OCI-LY7 (cell line): Measurements from ENCODE around the gene ETFB.

Experiments used
- EZH2phosphoT487 ChIP-seq: fragments of 200-600 bp; sonication (generic); IDR thresholded peaks from 2 replicates; pipeline ENCODE4 v1.6.1; 2018; ENCODE audit warnings: low read depth, borderline replicate concordance, mild to moderate bottlenecking, mixed run types, antibody characterized with exemption, low read length, moderate library complexity, mixed read lengths
- TF ChIP-seq, protein P1 (sequence below): fragments of 200-600 bp; sonication (generic); conservative IDR thresholded peaks from 2 replicates; pipeline ENCODE4 v1.5.1; 2014; ENCODE audit warnings: mild to moderate bottlenecking, antibody characterized with exemption, low read length, moderate library complexity, mixed read lengths

DNA sequence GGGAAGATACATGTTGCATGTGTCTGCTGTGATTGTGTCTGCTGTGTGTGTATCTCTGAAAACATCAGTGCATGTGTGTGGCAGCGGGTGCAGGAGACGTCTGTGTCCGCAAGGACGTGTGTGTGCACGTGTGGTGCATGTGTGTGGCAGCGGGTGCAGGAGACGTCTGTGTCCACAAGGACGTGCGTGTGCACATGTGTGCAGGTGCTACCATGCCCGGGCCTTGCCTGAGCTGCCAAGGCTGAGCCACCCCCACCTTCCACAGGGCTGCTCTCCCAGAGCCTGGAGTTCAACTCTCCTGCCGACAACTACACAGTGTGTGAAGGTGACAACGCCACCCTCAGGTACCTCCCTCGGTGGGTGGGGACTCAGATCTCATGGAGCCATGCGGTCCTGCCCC lies 44.4 kb downstream of the ETFB start:
- TF ChIP-seq, protein P1, sequence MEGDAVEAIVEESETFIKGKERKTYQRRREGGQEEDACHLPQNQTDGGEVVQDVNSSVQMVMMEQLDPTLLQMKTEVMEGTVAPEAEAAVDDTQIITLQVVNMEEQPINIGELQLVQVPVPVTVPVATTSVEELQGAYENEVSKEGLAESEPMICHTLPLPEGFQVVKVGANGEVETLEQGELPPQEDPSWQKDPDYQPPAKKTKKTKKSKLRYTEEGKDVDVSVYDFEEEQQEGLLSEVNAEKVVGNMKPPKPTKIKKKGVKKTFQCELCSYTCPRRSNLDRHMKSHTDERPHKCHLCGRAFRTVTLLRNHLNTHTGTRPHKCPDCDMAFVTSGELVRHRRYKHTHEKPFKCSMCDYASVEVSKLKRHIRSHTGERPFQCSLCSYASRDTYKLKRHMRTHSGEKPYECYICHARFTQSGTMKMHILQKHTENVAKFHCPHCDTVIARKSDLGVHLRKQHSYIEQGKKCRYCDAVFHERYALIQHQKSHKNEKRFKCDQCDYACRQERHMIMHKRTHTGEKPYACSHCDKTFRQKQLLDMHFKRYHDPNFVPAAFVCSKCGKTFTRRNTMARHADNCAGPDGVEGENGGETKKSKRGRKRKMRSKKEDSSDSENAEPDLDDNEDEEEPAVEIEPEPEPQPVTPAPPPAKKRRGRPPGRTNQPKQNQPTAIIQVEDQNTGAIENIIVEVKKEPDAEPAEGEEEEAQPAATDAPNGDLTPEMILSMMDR = no peak
- no peak for TF ChIP-seq EZH2phosphoT487
